Naive thymus-derived CD4-positive, alpha-beta T cell (primary cell): ENCODE data around the gene CLIP4. TPM values are rescaled to one million over a fixed set of nuclear protein-coding genes. Genes with fewer than 3 reads are reported as not detected.
"Not testable (repeated sequence)": the region's sequence is repeated elsewhere in the genome, so short reads cannot be mapped to it uniquely, and the experiment has no call there.

Experiments used
- ATAC-seq: fragments of 150-1000 bp; cut with Tn5 transposase; 2 replicates; pipeline ENCODE4 v1.10.0; 2021; ENCODE audit warnings: mild to moderate bottlenecking, moderate library complexity
- CTCF ChIA-PET: fragments of 350-600 bp; sonication (Branson Sonifier 250); formaldehyde crosslinking; loops from one replicate; lab custom pipeline; 2021; ENCODE audit warnings: antibody characterized with exemption; lab: Charles Lee
- POLR2A ChIA-PET: fragments of 350-600 bp; sonication (Branson Sonifier 250); formaldehyde crosslinking; loops from one replicate; lab custom pipeline; 2021; ENCODE audit warnings: antibody characterized with exemption, inconsistent platforms; lab: Charles Lee
- DNase-seq, 9 donors: peaks; one replicate each; pipeline versions ENCODE4 v3.0.0 to v3.0.0-alpha.2; 2020 to 2022; ENCODE audit warnings: mixed read lengths in 1 of 9
- H3K27ac ChIP-seq: one replicate; pipeline ENCODE4 v1.7.0; 2013; ENCODE audit warnings: mild to moderate bottlenecking, low read depth, low read length, moderate library complexity
- H3K27me3 ChIP-seq, 2 donors: one replicate each; pipeline ENCODE4 v1.7.0; 2013; ENCODE audit warnings: low read length in 2 of 2, mild to moderate bottlenecking in 2 of 2, moderate library complexity in 2 of 2; ENCODE audit not compliant: control insufficient read depth in 2 of 2, insufficient read depth in 2 of 2
- H3K36me3 ChIP-seq, 3 experiments: 1 replicate in 2 of 3; 2 replicates in 1 of 3; pipeline ENCODE4 v1.7.0; 2013; ENCODE audit warnings: low read length in 3 of 3, mild to moderate bottlenecking in 3 of 3, moderate library complexity in 1 of 3; ENCODE audit not compliant: insufficient read depth in 3 of 3, control insufficient read depth in 2 of 3
- H3K4me1 ChIP-seq, 2 donors: one replicate each; pipeline ENCODE4 v1.7.0; 2013; ENCODE audit warnings: low read length in 2 of 2, mild to moderate bottlenecking in 2 of 2, moderate library complexity in 1 of 2; ENCODE audit not compliant: control insufficient read depth in 2 of 2, insufficient read depth in 2 of 2
- H3K4me3 ChIP-seq: 2 replicates; pipeline ENCODE4 v1.7.0; 2013; ENCODE audit warnings: mild to moderate bottlenecking, low read length
- H3K9me3 ChIP-seq, 3 experiments: 1 replicate in 2 of 3; 2 replicates in 1 of 3; pipeline ENCODE4 v1.7.0; 2013; ENCODE audit warnings: low read length in 3 of 3; ENCODE audit not compliant: control insufficient read depth in 2 of 3
- H3K27ac Mint-ChIP-seq, 9 donors: one replicate each; pipeline ENCODE4 v1.8.0; 2020 to 2022; ENCODE audit warnings: mixed read lengths in 9 of 9, mild to moderate bottlenecking in 8 of 9, moderate library complexity in 5 of 9, inconsistent platforms in 2 of 9
- H3K27me3 Mint-ChIP-seq, 5 donors: one replicate each; pipeline ENCODE4 v1.8.0; 2021 to 2022; ENCODE audit warnings: mixed read lengths in 5 of 5, mild to moderate bottlenecking in 1 of 5
- H3K36me3 Mint-ChIP-seq, 5 donors: one replicate each; pipeline ENCODE4 v1.8.0; 2020 to 2022; ENCODE audit warnings: mixed read lengths in 5 of 5, mild to moderate bottlenecking in 3 of 5, inconsistent platforms in 1 of 5
- H3K4me1 Mint-ChIP-seq, 7 donors: one replicate each; pipeline ENCODE4 v1.8.0; 2020 to 2022; ENCODE audit warnings: mixed read lengths in 7 of 7, mild to moderate bottlenecking in 3 of 7, inconsistent platforms in 1 of 7
- H3K4me3 Mint-ChIP-seq, 10 donors: one replicate each; pipeline ENCODE4 v1.8.0; 2020 to 2022; ENCODE audit warnings: mild to moderate bottlenecking in 10 of 10, mixed read lengths in 10 of 10, moderate library complexity in 6 of 10, inconsistent platforms in 2 of 10
- H3K9me3 Mint-ChIP-seq, 11 donors: one replicate each; pipeline ENCODE4 v1.8.0; 2020 to 2022; ENCODE audit warnings: mixed read lengths in 11 of 11, mild to moderate bottlenecking in 4 of 11, inconsistent platforms in 1 of 11, moderate library complexity in 1 of 11
- intact Hi-C, 2 donors: fragments of 100-400 bp; cut with micrococcal nuclease; formaldehyde crosslinking; loops; one replicate each; pipeline ENCODE4 v1.15.1; 2023
- polyA plus RNA-seq, 2 donors: library from polyadenylated mRNA; unstranded; fragments of 300-500 nt; fragmentation: Illumina TruSeq; gene quantifications; one replicate each; pipeline ENCODE4 v1.2.3, GENCODE V29; 2021
- total RNA-seq, 6 experiments: library from RNA in 5 of 6; stranded (reverse) in 5 of 6; gene quantifications; 1 replicate in 5 of 6; 2 replicates in 1 of 6; pipeline ENCODE4 v1.2.3 and lab custom pipeline; 2021 to 2026

Gene CLIP4
- total and polyA plus RNA-seq, 7 experiments from 2014 or later, result 17.2 to 57.7 (median 45.1) TPM

DNA sequence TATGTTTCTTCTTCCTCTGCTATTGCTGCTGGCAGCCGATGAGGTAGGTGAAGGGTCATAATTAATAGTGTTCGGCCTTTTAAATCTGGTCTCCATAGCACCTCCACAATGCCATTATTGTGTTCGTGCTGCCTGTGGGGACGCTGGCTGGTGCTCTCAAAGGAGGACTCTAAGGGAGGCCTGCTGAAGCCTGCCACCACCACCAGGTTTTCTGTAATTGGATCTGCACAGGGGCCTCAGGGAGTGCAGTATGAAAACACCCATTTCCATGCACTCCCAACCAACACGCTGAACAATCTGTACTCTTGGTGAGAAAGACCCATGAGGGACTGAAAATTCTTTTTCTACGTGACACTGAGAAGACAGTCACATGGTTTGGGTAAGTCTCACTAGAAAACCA, 17.6 kb upstream of the CLIP4 start:
- no peaks in the 10 kb centered on the region for H3K36me3 ChIP-seq
- ChIA-PET CTCF (no interaction called here), POLR2A (no interaction called here)
- H3K4me1 Mint-ChIP-seq, result peaks cover 0 to 6% (median 1%) of the 10 kb centered on the region in 7 donors
- no peak overlapping the region for H3K4me3 ChIP-seq
- no peaks in the 10 kb centered on the region for H3K4me1 ChIP-seq
- intact Hi-C loops, result no loop called here
- DNase-seq (no peak), ATAC-seq (no peak)
- no peaks in the 10 kb centered on the region for H3K27me3 ChIP-seq
- no peak overlapping the region for H3K4me3 Mint-ChIP-seq
- no peak overlapping the region for H3K27ac ChIP-seq
- no peaks in the 10 kb centered on the region for H3K36me3 Mint-ChIP-seq
- H3K27ac Mint-ChIP-seq, result no peak overlapping the region
- H3K27me3 Mint-ChIP-seq, result peaks cover 0 to 13% (median 0%) of the 10 kb centered on the region in 5 donors
- H3K9me3 Mint-ChIP-seq, result peaks cover 0 to 3% (median 0%) of the 10 kb centered on the region in 11 donors
- H3K9me3 ChIP-seq, result no peaks in the 10 kb centered on the region

DNA sequence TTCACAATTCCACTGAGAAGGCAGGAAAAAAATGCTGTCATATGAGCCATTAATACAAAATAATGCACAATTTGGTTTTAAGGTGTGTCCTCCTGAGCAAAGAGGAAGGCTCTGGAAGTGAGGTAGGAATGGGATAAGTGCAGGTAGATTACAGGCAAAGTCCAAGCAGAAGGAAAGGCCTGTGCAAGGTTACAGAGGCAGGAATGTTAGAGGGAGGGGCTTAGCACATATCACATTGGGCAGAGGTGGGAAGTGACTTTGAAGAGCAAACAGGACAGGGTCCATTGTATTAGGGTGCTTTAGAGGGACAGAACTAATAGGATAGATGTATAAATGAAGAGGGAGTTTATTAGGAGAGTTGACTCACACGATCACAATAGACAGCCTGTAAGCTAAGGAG, 14.7 kb upstream of the CLIP4 start:
- intact Hi-C loops, result no loop called here
- H3K27me3 Mint-ChIP-seq, result peaks cover 0 to 13% (median 0%) of the 10 kb centered on the region in 5 donors
- H3K4me3 Mint-ChIP-seq, result no peak overlapping the region
- peaks cover 0 to 10% (median 3%) of the 10 kb centered on the region in 7 donors for H3K4me1 Mint-ChIP-seq
- H3K9me3 Mint-ChIP-seq, result no peaks in the 10 kb centered on the region
- no peaks in the 10 kb centered on the region for H3K36me3 Mint-ChIP-seq
- POLR2A ChIA-PET, result no interaction called here
- CTCF ChIA-PET, result no interaction called here
- no peak for DNase-seq
- H3K4me3 ChIP-seq, result no peak overlapping the region
- no peak overlapping the region for H3K27ac Mint-ChIP-seq
- H3K9me3 ChIP-seq, result no peaks in the 10 kb centered on the region
- H3K4me1 ChIP-seq, result no peaks in the 10 kb centered on the region
- ATAC-seq, result no peak
- H3K36me3 ChIP-seq, result no peaks in the 10 kb centered on the region
- no peak overlapping the region for H3K27ac ChIP-seq
- no peaks in the 10 kb centered on the region for H3K27me3 ChIP-seq

DNA sequence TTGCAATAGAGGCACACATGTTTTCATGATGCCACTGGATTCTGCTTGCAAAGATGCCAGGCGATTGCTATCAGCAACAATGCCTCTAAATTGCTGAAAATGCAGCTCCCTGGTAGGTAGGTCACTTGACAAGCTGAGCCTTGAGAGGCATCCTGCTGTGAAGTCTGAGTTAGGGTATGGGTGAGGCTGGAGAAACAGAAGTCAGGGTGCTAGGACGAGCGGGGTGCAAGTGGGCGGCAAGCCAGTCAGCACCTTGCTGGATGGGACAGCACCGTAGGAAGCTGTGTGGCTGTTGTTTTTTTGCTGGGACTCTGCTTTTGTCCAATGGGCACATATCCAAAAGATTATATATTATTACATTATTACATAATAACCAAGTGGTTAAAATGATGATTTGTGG, 10.5 kb upstream of the CLIP4 start:
- peaks cover 0 to 10% (median 3%) of the 10 kb centered on the region in 7 donors for H3K4me1 Mint-ChIP-seq
- H3K27me3 Mint-ChIP-seq, result peaks cover 0 to 9% (median 0%) of the 10 kb centered on the region in 5 donors
- no peak for DNase-seq
- ATAC-seq, result no peak
- no peak overlapping the region for H3K4me3 ChIP-seq
- H3K4me3 Mint-ChIP-seq, result no peak overlapping the region
- H3K36me3 Mint-ChIP-seq, result no peaks in the 10 kb centered on the region
- ChIA-PET CTCF (interaction anchor here (0.7 kb wide), 1 partner anchor 17 kb away, joined by 3 read pairs; no protein-coding TSS in a partner anchor), POLR2A (no interaction called here)
- peaks cover 0 to 2% of the 10 kb centered on the region in 2 donors for H3K27me3 ChIP-seq
- no peaks in the 10 kb centered on the region for H3K9me3 ChIP-seq
- H3K27ac Mint-ChIP-seq, result no peak overlapping the region
- intact Hi-C loops, result no loop called here
- no peaks in the 10 kb centered on the region for H3K36me3 ChIP-seq
- no peaks in the 10 kb centered on the region for H3K9me3 Mint-ChIP-seq
- no peak overlapping the region for H3K27ac ChIP-seq
- no peaks in the 10 kb centered on the region for H3K4me1 ChIP-seq

DNA sequence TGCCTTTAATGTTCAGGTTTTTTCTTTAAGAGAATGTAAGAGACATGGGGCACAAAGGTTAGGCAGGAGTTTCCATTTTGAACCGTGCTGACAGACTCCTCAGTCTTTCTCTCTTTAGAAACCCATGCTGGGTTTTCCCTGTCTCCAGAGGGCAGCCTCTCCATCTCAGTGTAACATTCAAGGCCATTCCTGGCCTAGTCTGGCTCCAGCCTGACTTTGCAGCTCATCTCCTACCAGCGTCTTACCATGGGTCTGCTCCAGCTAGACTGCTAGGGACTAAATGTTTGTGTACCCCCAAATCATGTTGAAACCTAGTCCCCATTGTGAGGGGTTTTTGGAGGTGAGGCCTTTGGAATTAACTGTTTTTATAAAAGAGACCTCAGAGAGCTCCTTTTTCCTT, 9.8 kb upstream of the CLIP4 start:
- no peaks in the 10 kb centered on the region for H3K36me3 ChIP-seq
- no peaks in the 10 kb centered on the region for H3K9me3 ChIP-seq
- peaks cover 0 to under 1% (median 0%) of the 10 kb centered on the region in 5 donors for H3K36me3 Mint-ChIP-seq
- ChIA-PET CTCF (no interaction called here), POLR2A (interaction anchor here (1.5 kb wide), 1 partner anchor 11 kb away, joined by 4 read pairs; no protein-coding TSS in a partner anchor)
- H3K27ac Mint-ChIP-seq, result no peak overlapping the region
- peaks cover 0 to 10% (median 3%) of the 10 kb centered on the region in 7 donors for H3K4me1 Mint-ChIP-seq
- no peak overlapping the region for H3K4me3 ChIP-seq
- peaks cover 0 to 2% of the 10 kb centered on the region in 2 donors for H3K27me3 ChIP-seq
- no peaks in the 10 kb centered on the region for H3K4me1 ChIP-seq
- no peak overlapping the region for H3K4me3 Mint-ChIP-seq
- intact Hi-C loops, result no loop called here
- no peak overlapping the region for H3K27ac ChIP-seq
- peaks cover 0 to 1% (median 0%) of the 10 kb centered on the region in 11 donors for H3K9me3 Mint-ChIP-seq
- ATAC-seq (no peak), DNase-seq (no peak)
- peaks cover 0 to 8% (median 0%) of the 10 kb centered on the region in 5 donors for H3K27me3 Mint-ChIP-seq

DNA sequence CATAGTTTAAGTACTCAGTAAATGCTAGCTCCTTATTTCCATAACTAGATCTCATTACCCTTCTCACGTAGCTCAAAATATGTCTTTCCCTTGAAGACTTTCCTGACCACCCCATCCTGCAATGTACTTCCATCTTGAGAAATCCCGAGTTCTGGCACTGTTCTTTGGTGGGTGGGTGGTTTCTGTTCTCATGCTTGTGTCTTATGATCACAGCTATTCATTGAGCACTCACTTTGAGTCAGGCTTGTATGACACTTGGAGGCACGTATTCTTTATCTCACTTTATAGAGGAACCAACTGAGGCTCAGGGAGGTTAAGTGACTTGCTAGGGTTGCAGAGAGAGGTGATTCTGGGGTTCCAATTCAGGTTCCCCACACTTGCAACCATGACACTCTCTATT, 9.0 kb upstream of the CLIP4 start:
- H3K9me3 Mint-ChIP-seq, result peaks cover 0 to 2% (median 0%) of the 10 kb centered on the region in 11 donors
- POLR2A ChIA-PET, result interaction anchor here (1.5 kb wide), 1 partner anchor 10 kb away, joined by 4 read pairs; no protein-coding TSS in a partner anchor
- H3K4me1 Mint-ChIP-seq, result peaks cover 0 to 10% (median 3%) of the 10 kb centered on the region in 7 donors
- Histone ChIP-seq H3K4me1 (no peaks in the 10 kb centered on the region), H3K9me3 (no peaks in the 10 kb centered on the region), H3K4me3 (no peak overlapping the region), H3K27me3 (peaks cover 0 to 2% of the 10 kb centered on the region in 2 donors), H3K27ac (no peak overlapping the region), H3K36me3 (no peaks in the 10 kb centered on the region)
- H3K27ac Mint-ChIP-seq, result no peak overlapping the region
- H3K36me3 Mint-ChIP-seq, result peaks cover 0 to 1% (median 0%) of the 10 kb centered on the region in 5 donors
- intact Hi-C loops, result no loop called here
- no peak for ATAC-seq
- H3K27me3 Mint-ChIP-seq, result peaks cover 0 to 5% (median 0%) of the 10 kb centered on the region in 5 donors
- no peak overlapping the region for H3K4me3 Mint-ChIP-seq
- no peak for DNase-seq
- CTCF ChIA-PET, result no interaction called here

DNA sequence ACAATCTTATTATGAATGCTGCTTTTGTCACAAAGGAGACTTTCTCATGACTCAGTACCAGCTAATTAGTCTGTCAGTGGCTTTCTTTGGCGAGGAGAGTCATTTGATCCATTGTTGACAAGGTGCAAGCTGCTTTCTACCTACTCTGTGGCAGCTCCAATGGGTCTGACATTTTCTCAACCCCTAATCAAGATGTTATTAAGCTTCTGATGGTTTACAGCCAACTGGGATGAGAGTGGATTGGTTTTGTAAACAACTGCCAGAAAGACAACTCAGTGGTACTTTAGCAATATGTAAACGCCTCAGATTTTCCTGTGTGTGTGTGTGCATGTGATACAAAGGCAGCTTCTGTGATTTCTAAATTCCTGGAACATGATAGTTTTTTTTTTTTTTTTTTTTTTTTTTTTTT, 8.2 kb upstream of the CLIP4 start:
- H3K4me1 ChIP-seq, result no peaks in the 10 kb centered on the region
- H3K4me1 Mint-ChIP-seq, result peaks cover 0 to 9% (median 3%) of the 10 kb centered on the region in 7 donors
- intact Hi-C loops, result no loop called here
- H3K27ac ChIP-seq, result no peak overlapping the region
- POLR2A ChIA-PET, result interaction anchor here (1.1 kb wide), 1 partner anchor 9 kb away, joined by 4 read pairs; no protein-coding TSS in a partner anchor
- no peaks in the 10 kb centered on the region for H3K36me3 ChIP-seq
- peaks cover 0 to 4% (median 0%) of the 10 kb centered on the region in 5 donors for H3K27me3 Mint-ChIP-seq
- ATAC-seq (no peak), DNase-seq (no peak)
- peaks cover 0 to 2% (median 0%) of the 10 kb centered on the region in 11 donors for H3K9me3 Mint-ChIP-seq
- H3K27me3 ChIP-seq, result peaks cover 0 to 2% of the 10 kb centered on the region in 2 donors
- H3K36me3 Mint-ChIP-seq, result peaks cover 0 to 1% (median 0%) of the 10 kb centered on the region in 5 donors
- no peaks in the 10 kb centered on the region for H3K9me3 ChIP-seq
- no peak overlapping the region for H3K27ac Mint-ChIP-seq
- CTCF ChIA-PET, result no interaction called here
- no peak overlapping the region for H3K4me3 ChIP-seq
- H3K4me3 Mint-ChIP-seq, result no peak overlapping the region

DNA sequence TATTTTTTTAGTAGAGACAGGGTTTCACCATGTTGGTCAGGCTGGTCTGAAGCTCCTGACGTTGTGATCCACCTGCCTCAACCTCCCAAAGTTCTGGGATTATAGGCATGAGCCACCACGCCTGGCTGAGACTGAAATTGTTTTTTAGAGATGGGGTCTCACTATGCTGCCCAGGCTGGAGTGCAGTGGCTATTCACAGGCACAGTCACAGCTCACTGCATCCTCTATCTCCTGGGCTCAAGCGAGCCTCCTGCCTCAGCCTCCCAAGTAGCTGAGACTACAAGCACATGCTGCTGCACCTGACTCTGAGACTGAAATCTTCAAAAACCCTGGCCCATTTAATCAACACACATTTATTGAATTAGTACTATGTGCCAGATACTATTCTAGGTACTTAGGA, 7.7 kb upstream of the CLIP4 start:
- H3K4me1 ChIP-seq, H3K4me3 ChIP-seq, H3K27ac Mint-ChIP-seq, H3K27ac ChIP-seq, ATAC-seq, CTCF ChIA-PET, H3K36me3 ChIP-seq, H3K27me3 ChIP-seq, intact Hi-C loops, DNase-seq, H3K9me3 ChIP-seq, H3K27me3 Mint-ChIP-seq, H3K4me3 Mint-ChIP-seq, H3K9me3 Mint-ChIP-seq, H3K4me1 Mint-ChIP-seq, H3K36me3 Mint-ChIP-seq: not testable (repeated sequence)
- POLR2A ChIA-PET, result interaction anchor here (0.6 to 1.1 kb wide), 3 partner anchors 9 to 201 kb away, joined by 3 to 4 read pairs (median 3); no protein-coding TSS in a partner anchor
